Stimulated activated naive CD8-positive, alpha-beta T cell treated with anti-CD3 and anti-CD28 coated beads, Interleukin-15, amount 100 ng/mL, for 72 hours (primary cell): ENCODE data around the gene PPAT.
"Not testable (repeated sequence)": the region's sequence is repeated elsewhere in the genome, so short reads cannot be mapped to it uniquely, and the experiment has no call there.

Experiments used
- ATAC-seq: fragments of 150-1000 bp; cut with Tn5 transposase; 2 replicates; pipeline ENCODE4 v1.10.0; 2021; ENCODE audit warnings: mild to moderate bottlenecking, moderate library complexity
- DNase-seq, 2 donors: peaks; one replicate each; pipeline ENCODE4 v3.0.0; 2021 to 2022
- H3K27ac Mint-ChIP-seq, 2 donors: one replicate each; pipeline ENCODE4 v1.8.0; 2022; ENCODE audit warnings: mild to moderate bottlenecking in 2 of 2, mixed read lengths in 2 of 2, moderate library complexity in 2 of 2
- H3K27me3 Mint-ChIP-seq: one replicate; pipeline ENCODE4 v1.8.0; 2022; ENCODE audit warnings: mixed read lengths
- H3K4me1 Mint-ChIP-seq: one replicate; pipeline ENCODE4 v1.8.0; 2022; ENCODE audit warnings: mild to moderate bottlenecking, mixed read lengths
- H3K4me3 Mint-ChIP-seq, 2 donors: one replicate each; pipeline ENCODE4 v1.8.0; 2022; ENCODE audit warnings: mild to moderate bottlenecking in 2 of 2, mixed read lengths in 2 of 2, moderate library complexity in 1 of 2
- H3K9me3 Mint-ChIP-seq, 2 donors: one replicate each; pipeline ENCODE4 v1.8.0; 2022; ENCODE audit warnings: mixed read lengths in 2 of 2

The PPAT gene

GRCh38 chr4:56435140-56435926, at the start of gene PPAT:
TSS of gene PPAT (minus strand) at chr4:56435615. CDS start at chr4:56435477, 138 bp downstream.
- DNase-seq (peak; percentile 99), ATAC-seq (peak; percentile 85)
- peaks cover 47% of the 10 kb centered on the region for H3K4me1 Mint-ChIP-seq
- peak within 1 kb of the TSS; percentile 98 for H3K27ac Mint-ChIP-seq
- no peaks in the 10 kb centered on the region for H3K9me3 Mint-ChIP-seq
- peak within 1 kb of the TSS; percentile 94 to 97 for H3K4me3 Mint-ChIP-seq
- H3K27me3 Mint-ChIP-seq, result no peaks in the 10 kb centered on the region

GRCh38 chr4:56480691-56481090, 45.3 kb upstream of the PPAT start:
- H3K27ac Mint-ChIP-seq, result no peak overlapping the region
- H3K27me3 Mint-ChIP-seq, result no peaks in the 10 kb centered on the region

GRCh38 chr4:56477192-56477702, 41.8 kb upstream of the PPAT start:
- ATAC-seq, result no peak
- Mint-ChIP-seq H3K27me3 (no peaks in the 10 kb centered on the region), H3K4me3 (no peak overlapping the region), H3K4me1 (no peaks in the 10 kb centered on the region), H3K9me3 (no peaks in the 10 kb centered on the region), H3K27ac (peak overlapping the region in 1 of 2 donors; percentile 74)
- DNase-seq, result no peak

More at GRCh38 chr4:56480691-56481090, 45.3 kb upstream of the PPAT start:
- H3K4me1 Mint-ChIP-seq, result no peaks in the 10 kb centered on the region
- H3K9me3 Mint-ChIP-seq, result no peaks in the 10 kb centered on the region
- DNase-seq (no peak), ATAC-seq (no peak)
- no peak overlapping the region for H3K4me3 Mint-ChIP-seq

GRCh38 chr4:56475917-56476316, 40.5 kb upstream of the PPAT start:
- Mint-ChIP-seq H3K4me3 (no peak overlapping the region), H3K9me3 (no peaks in the 10 kb centered on the region), H3K4me1 (no peaks in the 10 kb centered on the region), H3K27me3 (no peaks in the 10 kb centered on the region), H3K27ac (no peak overlapping the region)
- no peak for ATAC-seq
- DNase-seq, result no peak

- Mint-ChIP-seq H3K27ac (peak overlapping the region; percentile 24 to 81), H3K4me3 (peak overlapping the region; percentile 50 to 94), H3K4me1 (peaks cover 33% of the 10 kb centered on the region), H3K27me3 (no peaks in the 10 kb centered on the region), H3K9me3 (no peaks in the 10 kb centered on the region)
- DNase-seq, result no peak
- ATAC-seq, result no peak
These were observed 34.2 kb upstream of the PPAT start for GRCh38 chr4:56469489-56470210.

- peak overlapping the region; percentile 97 to 100 for H3K27ac Mint-ChIP-seq
- peak overlapping the region; percentile 94 to 99 for H3K4me3 Mint-ChIP-seq
- peaks cover 40% of the 10 kb centered on the region for H3K4me1 Mint-ChIP-seq
- ATAC-seq (peak; percentile 64), DNase-seq (peak in 1 of 2 donors; percentile 24)
- H3K9me3 Mint-ChIP-seq, result no peaks in the 10 kb centered on the region
- H3K27me3 Mint-ChIP-seq, result no peaks in the 10 kb centered on the region
These were observed 32.6 kb upstream of the PPAT start for GRCh38 chr4:56468097-56468422.

- Mint-ChIP-seq H3K27me3 (no peaks in the 10 kb centered on the region), H3K9me3 (no peaks in the 10 kb centered on the region), H3K27ac (peak within 1 kb of the TSS; percentile 97 to 100), H3K4me3 (peak within 1 kb of the TSS; percentile 94 to 99), H3K4me1 (peaks cover 40% of the 10 kb centered on the region)
- peak; percentile 96 for ATAC-seq
- DNase-seq, result peak; percentile 82 to 88
These were observed 32.1 kb upstream of the PPAT start, which contains the start of gene SRP72 for GRCh38 chr4:56467284-56468096. TSS of gene SRP72 (plus strand) at chr4:56467617. CDS start at chr4:56467636, 19 bp downstream.

GRCh38 chr4:56466910-56467283, 31.5 kb upstream of the PPAT start:
- no peaks in the 10 kb centered on the region for H3K9me3 Mint-ChIP-seq
- no peak for DNase-seq
- peak overlapping the region; percentile 97 to 100 for H3K27ac Mint-ChIP-seq
- no peaks in the 10 kb centered on the region for H3K27me3 Mint-ChIP-seq
- H3K4me1 Mint-ChIP-seq, result peaks cover 44% of the 10 kb centered on the region
- ATAC-seq, result no peak
- peak overlapping the region; percentile 94 to 99 for H3K4me3 Mint-ChIP-seq

- ATAC-seq (peak; percentile 62), DNase-seq (peak in 1 of 2 donors; percentile 20)
- Mint-ChIP-seq H3K4me1 (peaks cover 45% of the 10 kb centered on the region), H3K4me3 (peak overlapping the region; percentile 94 to 99), H3K27ac (peak overlapping the region; percentile 97 to 100)
- H3K27me3 Mint-ChIP-seq, H3K9me3 Mint-ChIP-seq: not testable (repeated sequence)
These were observed 30.9 kb upstream of the PPAT start for GRCh38 chr4:56466296-56466761.

- ATAC-seq, result no peak
- H3K27ac Mint-ChIP-seq, result peak overlapping the region; percentile 97 to 100
- H3K4me3 Mint-ChIP-seq, result peak overlapping the region; percentile 94 to 99
- no peaks in the 10 kb centered on the region for H3K9me3 Mint-ChIP-seq
- H3K27me3 Mint-ChIP-seq, result no peaks in the 10 kb centered on the region
- peaks cover 45% of the 10 kb centered on the region for H3K4me1 Mint-ChIP-seq
- DNase-seq, result no peak
These were observed 30.3 kb upstream of the PPAT start for GRCh38 chr4:56465599-56466295.

- Mint-ChIP-seq H3K9me3 (no peaks in the 10 kb centered on the region), H3K4me1 (peaks cover 47% of the 10 kb centered on the region), H3K27me3 (no peaks in the 10 kb centered on the region), H3K27ac (no peak overlapping the region), H3K4me3 (peak overlapping the region in 1 of 2 donors; percentile 5)
- ATAC-seq, result no peak
- no peak for DNase-seq
These were observed 29.2 kb upstream of the PPAT start for GRCh38 chr4:56464581-56464980.

- H3K4me1 Mint-ChIP-seq, result peaks cover 40% of the 10 kb centered on the region
- no peaks in the 10 kb centered on the region for H3K9me3 Mint-ChIP-seq
- no peak overlapping the region for H3K27ac Mint-ChIP-seq
- ATAC-seq (no peak), DNase-seq (no peak)
- H3K4me3 Mint-ChIP-seq, result no peak overlapping the region
- no peaks in the 10 kb centered on the region for H3K27me3 Mint-ChIP-seq
These were observed 28.3 kb upstream of the PPAT start for GRCh38 chr4:56463711-56464110.

- DNase-seq (no peak), ATAC-seq (no peak)
- H3K27me3 Mint-ChIP-seq, result no peaks in the 10 kb centered on the region
- H3K9me3 Mint-ChIP-seq, result no peaks in the 10 kb centered on the region
- no peak overlapping the region for H3K4me3 Mint-ChIP-seq
- H3K4me1 Mint-ChIP-seq, result peaks cover 38% of the 10 kb centered on the region
- H3K27ac Mint-ChIP-seq, result peak overlapping the region in 1 of 2 donors; percentile 14
These were observed 26.7 kb upstream of the PPAT start for GRCh38 chr4:56462157-56462556.

- no peaks in the 10 kb centered on the region for H3K27me3 Mint-ChIP-seq
- no peak for ATAC-seq
- H3K4me1 Mint-ChIP-seq, result peaks cover 40% of the 10 kb centered on the region
- H3K9me3 Mint-ChIP-seq, result no peaks in the 10 kb centered on the region
- H3K27ac Mint-ChIP-seq, result peak overlapping the region; percentile 86 to 95
- no peak overlapping the region for H3K4me3 Mint-ChIP-seq
- DNase-seq, result no peak
These were observed 24.7 kb upstream of the PPAT start for GRCh38 chr4:56460085-56460484.

- Mint-ChIP-seq H3K4me3 (no peak overlapping the region), H3K27me3 (no peaks in the 10 kb centered on the region), H3K4me1 (peaks cover 11% of the 10 kb centered on the region), H3K27ac (peak overlapping the region in 1 of 2 donors; percentile 15), H3K9me3 (no peaks in the 10 kb centered on the region)
- DNase-seq, result no peak
- no peak for ATAC-seq
These were observed 14.9 kb upstream of the PPAT start for GRCh38 chr4:56450342-56450741.
